GM21526 (cell line): ENCODE measurements around the gene GRID1.
"Not testable (repeated sequence)": the region's sequence is repeated elsewhere in the genome, so short reads cannot be mapped to it uniquely, and the experiment has no call there.

Source experiments
- ATAC-seq: cut with Tn5 transposase; IDR thresholded peaks from one replicate; pipeline ENCODE4 v1.9.1; 2021; ENCODE audit warnings: moderate library complexity; ENCODE audit not compliant: unreplicated experiment, low FRiP score

Gene GRID1

DNA sequence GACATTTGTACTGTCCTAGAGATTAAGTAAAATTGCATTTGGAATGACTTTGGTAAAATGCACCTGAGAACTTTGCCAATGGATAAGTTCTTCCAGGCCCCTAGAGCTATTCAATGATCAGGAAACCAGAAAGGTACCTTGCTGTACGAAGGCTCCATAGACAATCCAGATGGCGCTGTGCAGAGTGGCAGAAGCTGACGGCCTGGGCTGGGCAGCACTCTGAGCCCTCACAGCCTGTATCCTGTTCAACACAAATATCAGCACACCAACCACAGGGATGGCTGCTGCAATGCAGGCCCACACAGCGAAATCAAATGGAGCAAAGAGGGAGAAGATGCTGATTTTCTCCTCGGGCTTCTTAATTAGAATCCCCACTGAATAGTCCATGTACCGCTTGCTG lies 642.4 kb downstream of the GRID1 start:
- no peak for ATAC-seq

DNA sequence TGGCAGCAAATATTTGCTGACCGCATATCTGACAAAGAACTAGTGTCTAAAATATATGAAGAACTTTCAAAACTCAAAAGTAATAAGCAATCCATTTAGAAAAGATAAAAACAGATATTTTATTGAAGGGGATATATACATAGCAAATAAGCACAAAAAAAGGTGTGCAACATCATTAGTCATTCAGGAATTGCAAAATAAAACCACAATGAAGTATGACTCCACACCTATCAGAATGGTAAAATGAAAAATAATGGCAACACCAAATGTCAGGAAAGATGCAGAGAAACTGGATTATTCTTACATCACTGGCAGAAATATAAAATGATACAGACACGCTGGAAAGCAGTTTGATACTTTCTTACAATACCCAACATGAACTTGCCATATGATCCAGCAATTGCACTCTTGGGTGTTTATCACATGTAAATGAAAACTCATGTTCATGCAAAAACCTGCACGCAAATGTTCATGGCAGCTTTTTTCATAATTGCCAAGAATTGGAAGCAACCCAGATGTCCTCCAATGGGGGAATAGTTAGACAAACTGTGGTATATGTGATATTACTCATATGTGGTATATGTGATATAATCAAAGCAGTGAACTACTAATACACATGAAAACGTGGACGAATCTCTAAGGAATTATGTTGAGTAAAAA lies 645.5 kb downstream of the GRID1 start:
- ATAC-seq: no peak

DNA sequence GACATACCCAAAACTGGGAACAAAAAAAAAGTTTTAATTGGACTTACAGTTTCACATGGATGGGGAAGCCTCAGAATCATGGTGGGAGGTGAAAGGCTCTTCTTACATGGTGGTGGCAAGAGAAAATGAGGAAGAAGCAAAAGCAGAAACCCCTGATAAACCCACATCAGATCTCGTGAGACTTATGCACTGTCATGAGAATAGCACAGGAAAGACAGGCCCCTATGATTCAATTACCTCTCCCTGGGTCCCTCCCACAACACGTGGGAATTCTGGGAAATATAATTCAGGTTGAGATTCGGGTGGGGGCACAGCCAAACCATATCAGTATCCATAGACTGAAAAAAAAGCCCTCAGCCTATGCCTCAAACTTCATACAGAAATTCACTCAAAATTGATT lies 647.2 kb downstream of the GRID1 start:
- ATAC-seq: no peak

DNA sequence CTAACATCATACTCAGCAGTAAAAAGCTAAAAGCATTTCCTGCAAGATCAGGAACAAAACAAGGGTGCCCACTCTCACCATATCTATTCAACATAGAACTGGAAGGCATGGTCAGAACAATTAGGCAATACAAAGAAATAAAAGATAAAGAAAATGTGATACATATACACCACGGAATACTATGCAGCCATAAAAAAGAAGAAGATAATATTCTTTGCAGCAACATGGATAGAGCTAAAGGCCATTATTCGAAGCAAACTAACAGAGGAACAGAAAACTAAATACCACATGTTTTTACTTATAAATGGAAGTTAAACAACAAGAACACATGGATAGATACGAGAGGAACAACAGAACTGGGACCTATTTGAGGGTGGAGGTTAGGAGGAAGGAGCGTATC lies 652.7 kb downstream of the GRID1 start:
- no peak for ATAC-seq

DNA sequence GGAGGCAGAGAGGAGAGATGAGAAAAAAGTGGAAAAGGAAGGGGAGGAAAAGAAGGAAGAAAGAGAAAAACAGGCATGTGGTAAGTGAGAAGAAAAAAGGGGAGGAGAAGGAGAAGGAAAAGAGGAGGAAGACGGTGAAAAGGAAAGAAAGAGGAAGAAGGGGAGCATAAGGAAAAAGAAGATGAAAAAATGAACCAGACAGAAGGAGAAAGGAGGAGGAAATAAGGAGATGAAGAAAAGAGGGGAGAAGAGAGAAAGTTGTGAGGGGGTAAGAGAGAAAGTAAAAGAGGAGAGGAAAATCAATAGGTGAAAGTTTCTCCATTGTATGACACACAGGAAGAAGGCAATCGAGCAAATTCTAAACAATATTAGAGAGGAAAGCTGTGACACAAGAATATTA lies 663.8 kb downstream of the GRID1 start:
- no peak for ATAC-seq

DNA sequence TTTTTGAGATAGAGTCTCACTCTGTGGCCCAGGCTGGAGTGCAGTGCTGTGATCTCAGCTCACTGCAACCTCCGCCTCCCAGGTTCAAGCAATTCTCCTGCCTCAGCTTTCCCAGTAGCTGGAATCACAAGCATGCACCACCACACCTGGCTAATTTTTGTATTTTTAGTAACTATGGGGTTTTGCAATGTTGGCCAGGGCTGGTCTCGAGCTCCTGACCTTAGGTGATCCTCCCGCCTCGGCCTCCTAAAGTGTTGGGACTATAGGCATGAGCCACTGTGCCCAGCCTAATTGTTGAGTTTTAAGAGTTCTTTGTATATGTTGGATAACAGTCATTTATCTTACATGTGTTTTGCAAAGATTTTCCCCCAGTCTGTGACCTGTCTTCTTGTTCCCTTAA lies 667.5 kb downstream of the GRID1 start:
- not testable (repeated sequence) for ATAC-seq

DNA sequence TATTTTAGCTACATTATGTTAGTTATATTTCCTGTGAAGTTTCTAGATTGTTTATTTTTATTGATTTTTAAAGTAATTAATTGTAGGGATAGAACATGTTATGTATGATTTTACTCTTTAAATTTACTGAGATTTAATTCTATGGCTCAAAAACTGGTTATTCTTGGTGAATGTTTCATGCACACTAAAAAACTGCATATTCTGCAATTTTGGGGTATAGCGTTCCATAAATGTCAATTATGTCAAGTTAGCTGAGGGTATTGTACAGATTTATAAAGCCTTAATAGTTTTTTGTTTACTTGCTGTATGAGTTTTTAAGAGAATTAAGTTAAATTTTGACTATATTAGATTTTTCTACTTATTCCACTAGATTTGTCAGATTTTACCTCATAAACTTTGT lies 669.7 kb downstream of the GRID1 start:
- ATAC-seq: no peak

DNA sequence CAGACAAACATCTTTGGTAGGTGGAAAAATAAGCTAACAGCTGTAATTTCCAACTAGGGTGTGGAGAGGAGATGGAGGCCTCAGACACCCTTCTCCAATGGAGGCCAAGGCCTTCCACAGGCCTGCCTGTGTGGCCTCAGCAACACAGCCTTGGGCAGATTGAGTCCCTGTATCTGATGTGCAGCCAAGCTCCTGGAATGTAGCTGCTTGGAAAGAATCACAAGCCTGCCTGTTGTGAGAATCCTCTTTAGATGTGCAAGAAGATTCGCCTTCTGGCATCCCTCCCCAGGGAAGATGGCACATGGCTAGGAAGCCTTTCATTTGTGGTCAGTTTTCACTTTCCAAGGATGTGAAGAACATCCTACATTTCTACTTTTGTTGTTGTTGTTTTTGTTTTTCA lies 684.0 kb downstream of the GRID1 start:
- ATAC-seq: no peak

DNA sequence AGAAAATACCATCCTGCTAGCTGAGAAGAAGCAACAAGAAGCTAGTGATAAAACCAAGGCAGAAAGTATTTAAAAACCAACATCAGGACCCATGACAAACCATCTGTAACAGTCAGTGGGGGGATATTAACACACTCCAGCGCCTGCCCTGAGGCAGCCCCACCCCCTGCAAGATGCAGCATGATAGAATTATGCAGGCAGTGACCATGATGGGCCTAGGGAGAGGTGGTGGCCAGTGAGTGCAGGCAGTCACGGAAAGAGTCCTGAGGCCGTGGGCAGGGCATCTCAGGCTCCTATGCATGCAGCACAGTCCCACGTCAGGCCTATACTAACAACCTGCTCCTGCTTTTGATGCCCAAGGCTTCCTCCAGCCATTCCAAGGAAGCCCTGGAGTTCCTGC lies 686.9 kb downstream of the GRID1 start:
- ATAC-seq: no peak

DNA sequence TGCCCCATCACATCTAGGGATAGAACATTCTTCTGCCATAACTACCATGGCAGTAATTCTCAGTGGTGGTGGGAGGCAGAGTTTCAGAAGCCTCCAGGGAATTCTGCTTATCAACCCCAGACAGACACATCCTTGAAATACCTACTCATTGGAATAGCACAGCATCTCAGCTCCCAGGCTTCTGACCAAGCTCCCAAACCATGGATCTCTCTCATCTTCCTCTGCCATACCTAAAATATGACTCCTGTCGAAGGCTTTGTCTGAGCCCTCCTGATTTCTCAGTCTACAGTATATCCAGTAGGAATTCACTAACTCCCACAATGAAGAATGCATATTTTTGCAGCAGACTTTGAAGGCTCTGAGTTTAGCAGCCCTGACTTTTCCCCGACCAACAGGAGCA lies 687.5 kb downstream of the GRID1 start:
- ATAC-seq: no peak

DNA sequence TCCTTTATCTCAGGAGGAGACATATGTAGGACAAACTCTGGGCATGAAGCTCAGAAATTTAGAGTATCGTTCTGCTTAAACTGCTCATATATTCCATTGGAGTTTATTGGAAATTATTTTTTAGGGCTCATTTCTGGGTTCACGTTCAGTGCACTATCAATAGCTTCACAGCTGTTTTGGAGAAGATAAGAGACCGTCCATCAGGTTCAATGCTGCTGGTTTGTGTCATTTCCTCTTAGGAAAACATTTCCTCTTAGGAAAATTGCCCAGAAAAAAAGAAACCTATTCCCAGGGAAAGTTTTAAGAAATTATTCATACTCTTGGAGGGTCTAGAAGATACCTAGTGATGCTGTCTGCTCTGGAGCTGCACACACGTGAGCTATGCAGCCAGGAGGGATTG lies 691.7 kb downstream of the GRID1 start:
- ATAC-seq: no peak

DNA sequence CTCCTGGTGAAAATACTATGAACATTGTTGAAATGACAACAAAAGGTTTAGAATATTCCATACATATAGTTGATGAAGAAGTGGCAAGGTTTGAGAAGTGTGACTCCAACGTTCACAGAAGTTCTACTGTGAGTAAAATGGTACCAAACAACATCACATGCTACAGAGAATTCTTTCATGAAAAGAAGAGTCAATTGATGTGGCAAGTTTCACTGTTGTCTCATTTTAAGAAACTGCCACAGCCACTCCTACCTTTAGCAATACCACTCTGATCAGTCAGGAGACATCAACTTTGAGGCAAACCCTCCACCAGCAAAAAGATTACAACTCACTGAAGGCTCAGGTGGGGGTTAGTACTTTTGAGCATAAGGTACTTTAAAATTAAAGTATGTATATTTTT lies 693.3 kb downstream of the GRID1 start:
- ATAC-seq: no peak

DNA sequence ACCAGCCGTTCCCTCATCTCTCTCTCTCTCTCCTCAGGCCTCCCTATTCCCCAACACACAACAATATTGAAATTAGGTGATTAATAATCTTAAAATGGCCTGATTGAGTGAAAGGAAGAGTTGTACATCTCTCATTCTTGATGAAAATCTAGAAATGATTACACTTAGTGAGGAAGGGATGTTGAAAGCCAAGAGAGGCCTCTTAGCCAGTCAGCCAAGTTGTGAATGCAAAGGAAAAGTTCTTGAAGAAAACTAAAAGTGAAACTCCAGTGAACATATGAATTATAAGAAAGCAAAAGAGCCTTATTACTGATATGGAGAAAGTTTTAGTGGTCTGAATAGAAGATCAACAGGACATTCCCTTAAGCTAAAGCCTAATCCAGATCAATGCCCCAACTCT lies 695.1 kb downstream of the GRID1 start:
- ATAC-seq: no peak

DNA sequence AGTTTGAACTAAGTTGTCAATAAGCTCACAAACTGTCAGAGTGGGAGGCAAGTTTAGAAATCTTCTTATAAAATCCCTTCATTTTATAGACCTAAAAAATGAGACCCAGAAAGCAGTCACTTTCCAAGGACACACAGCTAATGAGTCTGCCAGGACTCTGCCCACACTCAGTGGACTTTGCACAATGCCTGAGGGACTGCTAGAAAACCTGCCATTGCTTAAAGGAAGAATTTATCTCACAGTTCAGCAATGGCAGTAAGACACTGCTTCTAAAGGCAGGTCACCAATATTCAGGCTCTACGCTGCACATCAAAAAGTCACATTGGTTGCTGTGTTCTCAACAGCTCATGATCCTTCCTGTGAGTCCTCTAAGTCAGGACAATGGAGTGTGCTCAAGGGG lies 698.1 kb downstream of the GRID1 start:
- ATAC-seq: no peak

DNA sequence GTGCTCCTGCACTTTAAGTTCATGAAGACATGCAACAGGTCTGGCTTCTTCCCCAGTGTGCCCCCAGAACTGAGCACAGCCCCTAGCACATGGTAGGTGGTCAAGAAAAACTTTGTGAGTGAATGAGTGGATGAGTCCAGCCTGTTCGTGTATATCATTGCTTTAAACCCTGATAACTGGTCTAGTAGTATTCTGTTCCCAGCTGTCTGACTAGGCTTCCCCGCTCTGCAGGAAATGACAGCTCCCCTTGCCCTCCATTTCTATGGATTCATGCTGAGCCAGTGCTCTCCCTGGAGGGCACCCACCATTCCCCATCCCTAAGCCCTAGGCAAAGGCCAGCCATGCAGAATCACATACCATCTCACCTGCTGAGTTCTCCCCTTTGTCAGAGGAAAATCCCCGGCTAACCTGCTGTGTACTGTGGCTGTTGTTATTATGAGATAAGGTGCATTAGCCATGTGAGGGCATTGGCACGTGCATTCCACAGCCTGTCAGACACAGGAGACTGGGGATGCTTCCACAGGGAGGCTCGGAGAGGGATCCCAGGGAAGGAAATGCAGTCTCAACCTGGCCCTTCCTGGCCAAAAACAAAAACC lies 698.9 kb downstream of the GRID1 start:
- no peak for ATAC-seq

DNA sequence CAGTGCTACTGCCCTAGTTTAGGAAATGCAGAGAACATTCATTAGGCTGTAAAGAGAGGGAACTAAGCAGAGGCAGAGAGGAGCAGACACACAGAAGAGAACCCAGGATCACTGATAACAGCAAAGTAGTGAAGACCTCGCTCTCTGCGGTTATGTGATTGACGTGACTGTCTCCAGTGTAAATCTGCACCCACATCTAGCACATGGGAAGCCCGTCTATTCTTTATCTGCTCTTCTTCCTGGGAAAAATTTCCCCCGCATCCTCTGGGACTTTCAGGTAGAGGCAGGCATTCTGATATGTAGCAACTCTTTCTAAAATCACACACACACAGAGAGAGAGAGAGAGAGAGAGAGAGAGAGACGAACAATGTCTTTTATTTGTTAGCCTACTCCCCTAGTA lies 699.6 kb downstream of the GRID1 start:
- no peak for ATAC-seq

DNA sequence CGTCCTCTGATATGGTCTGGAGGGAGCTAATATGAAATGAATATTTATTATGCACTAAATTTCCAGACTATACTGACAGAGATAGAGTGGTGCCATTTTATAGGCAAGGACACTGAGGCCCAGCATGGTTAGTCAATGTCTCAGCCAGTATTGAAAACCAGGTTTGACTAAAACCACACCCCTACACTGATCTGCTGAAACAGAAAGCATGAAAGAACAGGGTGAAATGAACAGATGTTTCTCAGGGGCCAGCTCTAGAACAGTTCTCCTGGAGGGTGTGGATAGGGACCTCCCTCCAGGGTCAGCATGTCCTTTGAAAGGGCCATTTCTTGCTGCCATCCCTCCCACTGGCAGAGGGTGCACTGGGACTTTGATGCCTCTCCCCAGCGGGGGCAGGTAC lies 700.5 kb downstream of the GRID1 start:
- peak; percentile 82 for ATAC-seq

DNA sequence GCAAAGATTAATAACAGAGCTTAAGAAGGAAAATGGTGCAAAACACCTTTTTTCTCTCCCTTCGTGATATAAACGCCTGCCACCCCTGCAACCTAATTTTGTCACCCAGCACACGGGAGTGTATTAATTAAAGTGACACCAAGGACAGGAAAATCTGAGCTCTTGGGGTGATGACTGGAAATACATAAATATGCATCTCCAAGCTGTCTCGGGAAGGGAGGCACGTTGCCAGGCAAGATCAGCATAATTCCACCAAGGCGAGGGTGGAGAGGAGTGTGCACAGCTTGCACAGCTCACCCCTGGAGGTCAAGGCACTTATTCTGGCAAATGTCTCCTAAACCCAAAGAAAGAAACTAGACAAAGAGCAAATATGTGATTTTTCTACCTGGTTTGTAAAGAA lies 700.9 kb downstream of the GRID1 start:
- no peak for ATAC-seq

DNA sequence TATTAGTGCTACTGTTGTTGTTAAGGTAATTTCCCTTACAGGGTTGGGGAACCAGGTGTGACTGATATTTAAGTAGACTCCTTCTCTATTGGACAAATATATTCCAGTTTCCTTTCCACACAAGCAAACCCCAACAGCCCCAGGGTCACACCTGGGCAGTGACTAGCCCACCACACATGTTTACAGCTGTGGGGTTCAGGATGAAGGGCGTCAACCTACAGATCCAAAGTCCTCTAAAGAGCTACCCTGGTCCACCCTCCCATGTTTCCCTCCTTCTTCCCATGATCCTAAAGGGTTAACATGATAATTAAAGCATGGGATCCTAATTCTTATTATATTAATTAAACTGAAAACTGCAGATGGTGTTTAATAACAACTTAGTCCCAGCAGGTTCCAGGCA lies 701.5 kb downstream of the GRID1 start:
- ATAC-seq: no peak

DNA sequence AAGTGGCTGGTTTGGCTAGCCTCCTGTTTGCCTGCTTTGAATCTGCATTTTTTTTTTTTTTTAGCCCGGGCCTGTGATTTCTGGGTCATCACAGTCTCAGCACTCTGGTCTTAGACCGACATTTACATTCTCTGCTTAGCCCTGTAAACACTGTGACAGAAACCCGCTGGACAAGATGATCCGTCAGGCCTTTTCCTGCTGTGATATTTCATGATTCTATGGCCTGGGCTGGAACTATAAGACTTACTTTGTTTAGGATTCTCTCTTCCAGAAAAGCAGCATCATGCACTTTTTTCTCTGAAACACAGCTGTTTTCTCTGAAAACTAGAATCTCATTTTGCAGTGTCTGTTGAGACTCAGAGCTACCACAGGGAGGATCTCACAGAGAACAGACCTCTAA lies 705.5 kb downstream of the GRID1 start:
- ATAC-seq: no peak

DNA sequence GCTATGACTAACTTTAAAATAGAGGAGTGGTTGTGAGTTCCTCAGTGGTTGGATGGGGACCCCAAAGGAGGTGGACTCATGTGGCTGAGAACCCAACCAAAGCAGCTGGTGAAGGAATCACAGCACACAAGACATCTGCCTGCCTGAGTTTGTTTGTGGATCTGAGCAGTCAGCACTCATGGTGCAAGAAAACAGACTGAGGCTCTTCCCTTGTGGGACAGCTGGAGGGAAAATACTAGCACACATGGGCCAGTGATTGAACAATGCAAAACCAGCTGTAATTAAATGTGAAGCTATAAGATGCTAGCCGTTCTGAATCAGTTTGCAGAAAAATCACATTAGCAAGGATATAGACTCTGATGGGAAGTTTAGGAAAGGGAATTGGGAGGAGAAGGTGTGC lies 707.3 kb downstream of the GRID1 start:
- ATAC-seq: no peak

DNA sequence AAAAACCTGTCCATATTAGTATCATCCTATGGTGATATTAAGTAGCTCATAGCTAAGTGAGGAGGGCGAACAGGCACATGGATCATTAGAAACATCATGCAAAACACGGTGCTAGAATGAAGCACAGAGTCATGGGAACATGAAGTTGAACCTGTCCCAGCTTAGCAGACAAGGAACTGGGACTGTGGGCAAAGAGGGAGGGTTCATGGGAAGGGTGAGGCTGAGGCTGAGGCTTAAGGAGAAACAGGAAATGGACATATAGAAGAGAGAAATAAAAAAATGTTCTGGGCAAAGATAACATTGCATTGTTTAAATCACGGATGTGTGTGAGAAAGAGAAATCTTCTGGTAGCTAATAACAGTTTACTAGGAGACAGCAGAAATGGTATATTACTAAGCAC lies 708.1 kb downstream of the GRID1 start:
- ATAC-seq: no peak
